ENCODE data around the gene FAM107A. TPM values are rescaled to one million over a fixed set of nuclear protein-coding genes. Genes with fewer than 3 reads are reported as not detected.

FAM107A gene
- total RNA-seq, 1 experiment from 2014 or later: not detected

- H3K27ac ChIP-seq (ENCODE audit: low read depth, low read length, poor library complexity, severe bottlenecking): no peak overlapping the region
- H3K4me1 ChIP-seq (ENCODE audit: insufficient read depth, low read length, poor library complexity, severe bottlenecking): no peaks in the 10 kb centered on the region
- H3K27me3 ChIP-seq (replicated peaks; ENCODE audit: insufficient read depth, low read depth, low read length, poor library complexity): no peaks in the 10 kb centered on the region
- intact Hi-C loops (cut with micrococcal nuclease; ENCODE audit: unreplicated experiment): no loop called here
- no peak overlapping the region for H3K4me3 ChIP-seq (ENCODE audit: low read depth, low read length, poor library complexity, severe bottlenecking)
- no TSS peak for BruUV-seq (replicated peaks)
- H3K36me3 ChIP-seq (ENCODE audit: insufficient read depth, low read length, poor library complexity, severe bottlenecking): no peaks in the 10 kb centered on the region
- TF ChIP-seq, protein P1, sequence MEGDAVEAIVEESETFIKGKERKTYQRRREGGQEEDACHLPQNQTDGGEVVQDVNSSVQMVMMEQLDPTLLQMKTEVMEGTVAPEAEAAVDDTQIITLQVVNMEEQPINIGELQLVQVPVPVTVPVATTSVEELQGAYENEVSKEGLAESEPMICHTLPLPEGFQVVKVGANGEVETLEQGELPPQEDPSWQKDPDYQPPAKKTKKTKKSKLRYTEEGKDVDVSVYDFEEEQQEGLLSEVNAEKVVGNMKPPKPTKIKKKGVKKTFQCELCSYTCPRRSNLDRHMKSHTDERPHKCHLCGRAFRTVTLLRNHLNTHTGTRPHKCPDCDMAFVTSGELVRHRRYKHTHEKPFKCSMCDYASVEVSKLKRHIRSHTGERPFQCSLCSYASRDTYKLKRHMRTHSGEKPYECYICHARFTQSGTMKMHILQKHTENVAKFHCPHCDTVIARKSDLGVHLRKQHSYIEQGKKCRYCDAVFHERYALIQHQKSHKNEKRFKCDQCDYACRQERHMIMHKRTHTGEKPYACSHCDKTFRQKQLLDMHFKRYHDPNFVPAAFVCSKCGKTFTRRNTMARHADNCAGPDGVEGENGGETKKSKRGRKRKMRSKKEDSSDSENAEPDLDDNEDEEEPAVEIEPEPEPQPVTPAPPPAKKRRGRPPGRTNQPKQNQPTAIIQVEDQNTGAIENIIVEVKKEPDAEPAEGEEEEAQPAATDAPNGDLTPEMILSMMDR (conservative IDR thresholded peaks at IDR 0.05; ENCODE audit: low read depth, low read length): no peak
- TF ChIP-seq EZH2 (IDR thresholded peaks at IDR 0.05; ENCODE audit: borderline replicate concordance, low read depth, low read length, poor library complexity, severe bottlenecking): no peak
- DNase-seq (ENCODE audit: low spot score): no peak
- ChIA-PET POLR2A (ENCODE audit: low non-redundant PET) (no interaction called here), CTCF (no interaction called here)
- no peaks in the 10 kb centered on the region for H3K9me3 ChIP-seq (ENCODE audit: low read depth, low read length, poor library complexity, severe bottlenecking)
Measured at GRCh38 chr3:58567251-58567515, 10.0 kb downstream of the FAM107A start.

DNA sequence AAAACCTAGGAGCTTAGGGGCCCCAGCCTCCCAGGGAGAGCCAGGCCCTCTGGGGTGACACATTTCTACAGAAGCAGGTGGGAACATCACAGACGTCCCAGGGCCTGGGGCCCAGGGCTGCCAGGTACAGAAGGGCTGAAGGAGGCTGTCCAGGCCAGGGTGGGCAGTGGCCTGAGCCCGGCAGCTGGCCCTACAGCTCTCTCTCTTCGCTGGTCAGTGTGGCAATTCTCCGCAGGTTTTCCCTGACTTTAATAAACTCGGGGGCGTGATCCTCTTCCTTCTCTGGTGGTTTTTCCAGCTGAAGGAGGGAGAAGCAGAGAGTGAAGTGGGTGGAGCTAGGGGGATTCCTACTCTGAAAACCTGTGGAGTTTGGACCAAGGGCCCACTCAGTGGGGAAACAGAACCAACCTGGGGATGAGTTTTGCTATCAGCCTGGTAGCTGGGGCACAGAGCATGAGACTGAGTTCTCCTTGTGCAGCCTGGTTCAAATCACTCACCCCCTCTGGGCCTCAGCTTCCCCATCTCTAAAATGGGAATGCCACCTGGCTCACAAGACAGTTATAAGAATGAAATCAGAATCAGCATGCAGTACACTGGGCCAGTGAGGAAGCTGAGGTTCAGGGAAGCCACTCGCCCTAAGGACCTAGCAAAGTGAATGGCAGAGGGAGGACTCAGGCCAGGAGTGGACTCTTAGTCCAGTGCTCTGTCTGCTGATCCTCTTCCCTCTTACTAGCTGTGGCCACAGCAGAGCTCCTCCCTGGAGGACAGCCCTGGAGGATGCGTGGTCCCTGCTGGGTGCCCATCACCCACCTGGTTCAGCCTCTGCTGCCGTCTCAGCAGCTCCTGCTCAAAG is 10.6 kb downstream of the FAM107A start:
- TF ChIP-seq, protein P1 (conservative IDR thresholded peaks at IDR 0.05; ENCODE audit: low read depth, low read length): no peak
- TF ChIP-seq EZH2 (IDR thresholded peaks at IDR 0.05; ENCODE audit: borderline replicate concordance, low read depth, low read length, poor library complexity, severe bottlenecking): no peak
- no peaks in the 10 kb centered on the region for H3K9me3 ChIP-seq (ENCODE audit: low read depth, low read length, poor library complexity, severe bottlenecking)
- H3K4me1 ChIP-seq (ENCODE audit: insufficient read depth, low read length, poor library complexity, severe bottlenecking): no peaks in the 10 kb centered on the region
- no peak for DNase-seq (ENCODE audit: low spot score)
- BruUV-seq (replicated peaks): no TSS peak
- CTCF ChIA-PET: interaction anchor here (0.8 kb wide), 1 partner anchor 65 kb away, joined by 3 read pairs; no protein-coding TSS in a partner anchor
- H3K4me3 ChIP-seq (ENCODE audit: low read depth, low read length, poor library complexity, severe bottlenecking): no peak overlapping the region
- POLR2A ChIA-PET (ENCODE audit: low non-redundant PET): no interaction called here
- H3K27me3 ChIP-seq (replicated peaks; ENCODE audit: insufficient read depth, low read depth, low read length, poor library complexity): no peaks in the 10 kb centered on the region
- no peaks in the 10 kb centered on the region for H3K36me3 ChIP-seq (ENCODE audit: insufficient read depth, low read length, poor library complexity, severe bottlenecking)
- H3K27ac ChIP-seq (ENCODE audit: low read depth, low read length, poor library complexity, severe bottlenecking): no peak overlapping the region
- intact Hi-C loops (cut with micrococcal nuclease; ENCODE audit: unreplicated experiment): no loop called here

- intact Hi-C loops (cut with micrococcal nuclease; ENCODE audit: unreplicated experiment): no loop called here
- no peaks in the 10 kb centered on the region for H3K9me3 ChIP-seq (ENCODE audit: low read depth, low read length, poor library complexity, severe bottlenecking)
- TF ChIP-seq EZH2 (IDR thresholded peaks at IDR 0.05; ENCODE audit: borderline replicate concordance, low read depth, low read length, poor library complexity, severe bottlenecking): no peak
- TF ChIP-seq, protein P1 (conservative IDR thresholded peaks at IDR 0.05; ENCODE audit: low read depth, low read length): no peak
- ChIA-PET CTCF (interaction anchor here (0.8 kb wide), 1 partner anchor 66 kb away, joined by 3 read pairs; no protein-coding TSS in a partner anchor), POLR2A (ENCODE audit: low non-redundant PET) (no interaction called here)
- H3K27ac ChIP-seq (ENCODE audit: low read depth, low read length, poor library complexity, severe bottlenecking): no peak overlapping the region
- H3K4me3 ChIP-seq (ENCODE audit: low read depth, low read length, poor library complexity, severe bottlenecking): no peak overlapping the region
- no peaks in the 10 kb centered on the region for H3K27me3 ChIP-seq (replicated peaks; ENCODE audit: insufficient read depth, low read depth, low read length, poor library complexity)
- H3K36me3 ChIP-seq (ENCODE audit: insufficient read depth, low read length, poor library complexity, severe bottlenecking): no peaks in the 10 kb centered on the region
- no peaks in the 10 kb centered on the region for H3K4me1 ChIP-seq (ENCODE audit: insufficient read depth, low read length, poor library complexity, severe bottlenecking)
- BruUV-seq (replicated peaks): no TSS peak
- DNase-seq (ENCODE audit: low spot score): no peak
Measured at GRCh38 chr3:58565621-58566397, 11.4 kb downstream of the FAM107A start.

Data from A673 (cell line).